ENCODE results near the gene FOXA1.

DNA sequence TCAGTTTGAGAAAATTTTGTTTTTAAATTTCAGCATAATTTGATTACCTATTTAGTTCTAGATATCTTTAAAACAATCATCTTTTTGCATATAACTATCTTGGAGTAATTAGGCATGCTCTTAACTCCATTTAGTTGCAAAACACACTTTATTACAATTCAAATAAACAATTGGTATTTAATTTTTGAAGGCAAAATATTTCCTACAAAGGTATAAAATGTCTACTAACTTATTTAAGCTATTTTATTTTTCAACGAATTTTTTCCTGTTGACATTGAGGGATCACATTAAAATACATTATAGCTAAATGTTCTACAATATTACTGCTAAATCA lies 8.3 kb downstream of the FOXA1 start:
- TF ChIP-seq, protein P1, sequence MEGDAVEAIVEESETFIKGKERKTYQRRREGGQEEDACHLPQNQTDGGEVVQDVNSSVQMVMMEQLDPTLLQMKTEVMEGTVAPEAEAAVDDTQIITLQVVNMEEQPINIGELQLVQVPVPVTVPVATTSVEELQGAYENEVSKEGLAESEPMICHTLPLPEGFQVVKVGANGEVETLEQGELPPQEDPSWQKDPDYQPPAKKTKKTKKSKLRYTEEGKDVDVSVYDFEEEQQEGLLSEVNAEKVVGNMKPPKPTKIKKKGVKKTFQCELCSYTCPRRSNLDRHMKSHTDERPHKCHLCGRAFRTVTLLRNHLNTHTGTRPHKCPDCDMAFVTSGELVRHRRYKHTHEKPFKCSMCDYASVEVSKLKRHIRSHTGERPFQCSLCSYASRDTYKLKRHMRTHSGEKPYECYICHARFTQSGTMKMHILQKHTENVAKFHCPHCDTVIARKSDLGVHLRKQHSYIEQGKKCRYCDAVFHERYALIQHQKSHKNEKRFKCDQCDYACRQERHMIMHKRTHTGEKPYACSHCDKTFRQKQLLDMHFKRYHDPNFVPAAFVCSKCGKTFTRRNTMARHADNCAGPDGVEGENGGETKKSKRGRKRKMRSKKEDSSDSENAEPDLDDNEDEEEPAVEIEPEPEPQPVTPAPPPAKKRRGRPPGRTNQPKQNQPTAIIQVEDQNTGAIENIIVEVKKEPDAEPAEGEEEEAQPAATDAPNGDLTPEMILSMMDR (IDR thresholded peaks at IDR 0.05), result no peak
- no peak for TF ChIP-seq ZFX (IDR thresholded peaks at IDR 0.05; ENCODE audit: borderline replicate concordance)

All from 22Rv1 (cell line).